LNCaP clone FGC (cell line): Measurements from ENCODE around the gene DOCK8.

Source experiments
- DNase-seq: peaks from one replicate; pipeline ENCODE4 v3.0.0-alpha.2; 2011; ENCODE audit warnings: low read depth
- H3K4me3 ChIP-seq: 2 replicates; pipeline ENCODE4 v1.5.1; 2011; ENCODE audit warnings: mild to moderate bottlenecking, low read depth, low read length, control low read depth
- TF ChIP-seq, protein P1 (sequence below): IDR thresholded peaks from 2 replicates; pipeline ENCODE4 v1.5.1; 2012; ENCODE audit warnings: mild to moderate bottlenecking; ENCODE audit not compliant: control insufficient read depth, insufficient read depth; ENCODE audit errors: extremely low read depth

DOCK8 gene

DNA sequence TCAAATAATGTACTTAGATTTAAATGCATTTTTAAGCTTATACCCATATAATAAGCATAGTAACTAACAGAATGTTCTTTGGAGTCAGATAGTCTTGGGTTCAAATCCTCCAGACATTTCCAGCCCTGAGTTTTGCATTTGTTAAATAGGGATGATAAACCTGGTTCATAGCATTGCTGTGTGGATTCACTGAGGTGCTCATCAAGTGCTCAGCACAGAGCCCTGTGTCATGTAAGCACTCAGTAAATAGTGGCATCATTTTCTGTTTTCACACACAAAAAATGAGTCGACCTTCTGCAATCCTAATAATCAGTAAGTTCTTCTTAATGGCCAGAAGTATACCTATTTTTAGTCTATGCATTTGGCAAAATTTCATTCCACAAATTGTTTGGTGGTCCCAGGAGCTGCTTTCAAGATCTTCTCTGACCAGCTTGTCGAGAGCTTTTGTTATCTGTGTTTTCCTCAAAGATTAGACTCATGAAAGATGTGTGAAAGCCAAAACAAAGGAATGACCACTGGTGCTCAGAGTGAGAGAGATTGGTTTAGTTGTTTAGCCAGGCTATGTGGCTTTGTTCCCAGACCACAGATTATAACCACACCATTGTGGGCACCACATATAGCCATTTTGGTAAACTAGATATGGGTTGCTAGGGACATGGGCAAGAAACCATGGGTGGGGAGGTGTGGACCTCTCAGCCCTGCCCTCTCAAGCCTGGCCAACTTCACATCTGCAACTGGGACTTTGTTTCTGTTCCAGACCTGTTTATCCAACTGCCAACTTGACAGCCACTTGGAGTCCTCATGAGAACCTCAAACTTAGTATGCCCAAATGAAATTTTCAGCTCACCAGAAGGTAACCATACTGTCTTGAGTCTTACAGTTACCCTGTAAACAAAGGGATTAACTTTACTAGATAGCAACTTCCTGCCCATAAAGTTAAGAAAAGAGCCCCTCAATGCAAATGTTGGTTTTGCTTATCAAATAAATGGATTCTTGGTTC lies 45.0 kb downstream of the DOCK8 start:
- TF ChIP-seq, protein P1, sequence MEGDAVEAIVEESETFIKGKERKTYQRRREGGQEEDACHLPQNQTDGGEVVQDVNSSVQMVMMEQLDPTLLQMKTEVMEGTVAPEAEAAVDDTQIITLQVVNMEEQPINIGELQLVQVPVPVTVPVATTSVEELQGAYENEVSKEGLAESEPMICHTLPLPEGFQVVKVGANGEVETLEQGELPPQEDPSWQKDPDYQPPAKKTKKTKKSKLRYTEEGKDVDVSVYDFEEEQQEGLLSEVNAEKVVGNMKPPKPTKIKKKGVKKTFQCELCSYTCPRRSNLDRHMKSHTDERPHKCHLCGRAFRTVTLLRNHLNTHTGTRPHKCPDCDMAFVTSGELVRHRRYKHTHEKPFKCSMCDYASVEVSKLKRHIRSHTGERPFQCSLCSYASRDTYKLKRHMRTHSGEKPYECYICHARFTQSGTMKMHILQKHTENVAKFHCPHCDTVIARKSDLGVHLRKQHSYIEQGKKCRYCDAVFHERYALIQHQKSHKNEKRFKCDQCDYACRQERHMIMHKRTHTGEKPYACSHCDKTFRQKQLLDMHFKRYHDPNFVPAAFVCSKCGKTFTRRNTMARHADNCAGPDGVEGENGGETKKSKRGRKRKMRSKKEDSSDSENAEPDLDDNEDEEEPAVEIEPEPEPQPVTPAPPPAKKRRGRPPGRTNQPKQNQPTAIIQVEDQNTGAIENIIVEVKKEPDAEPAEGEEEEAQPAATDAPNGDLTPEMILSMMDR = no peak
- no peak for DNase-seq
- no peak overlapping the region for H3K4me3 ChIP-seq

DNA sequence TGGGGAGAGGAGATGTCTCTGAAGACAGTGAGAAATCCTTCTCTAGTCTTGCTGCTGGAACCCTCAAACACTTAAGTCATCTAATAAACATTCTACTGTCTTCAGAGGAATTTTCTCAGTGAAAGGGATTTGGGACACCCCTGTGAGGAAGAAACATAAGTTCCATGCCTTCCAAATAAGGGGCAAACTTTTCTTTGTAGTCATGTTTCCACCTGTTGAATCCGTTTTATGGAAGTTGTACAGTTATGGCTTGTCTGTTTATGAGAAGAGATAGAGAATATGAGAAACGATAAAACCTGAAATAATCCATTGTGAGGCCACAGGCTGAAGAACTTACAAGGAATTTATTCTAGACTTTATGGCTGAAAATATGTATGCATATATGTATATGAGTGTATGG lies 49.6 kb downstream of the DOCK8 start:
- H3K4me3 ChIP-seq = no peak overlapping the region
- TF ChIP-seq, protein P1 = no peak
- no peak for DNase-seq

DNA sequence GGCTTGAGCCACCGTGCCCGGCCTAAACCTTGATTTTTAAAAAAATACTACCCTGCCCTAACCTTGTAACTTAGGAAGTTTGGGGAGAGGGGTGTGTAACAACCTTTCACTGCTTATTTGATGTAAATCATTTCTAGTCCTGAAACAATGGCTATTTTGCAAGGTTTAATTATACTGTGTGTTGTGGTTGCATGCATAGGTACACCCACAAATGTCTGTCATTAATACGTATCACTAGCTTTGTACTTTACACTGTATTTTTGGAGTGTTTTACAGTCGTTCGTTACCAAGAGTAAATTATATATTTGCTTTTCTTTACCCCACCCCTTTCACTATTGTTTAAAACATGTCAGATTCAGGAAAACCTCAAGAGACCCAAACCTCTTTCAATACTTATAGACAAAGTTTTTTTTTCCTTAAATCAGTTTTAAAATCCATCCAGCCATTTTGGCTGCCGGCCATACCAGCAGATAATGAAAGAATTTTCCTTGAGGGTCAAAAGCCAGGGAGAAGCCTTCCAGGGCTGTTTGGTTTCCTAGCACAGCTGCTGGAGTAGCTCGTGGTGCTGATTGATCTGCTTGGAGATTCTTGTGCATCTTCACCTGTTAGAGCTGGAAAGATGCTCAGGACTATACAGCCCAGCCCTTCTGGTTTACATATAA lies 50.7 kb downstream of the DOCK8 start:
- no peak for DNase-seq
- H3K4me3 ChIP-seq = no peak overlapping the region
- TF ChIP-seq, protein P1 = no peak

DNA sequence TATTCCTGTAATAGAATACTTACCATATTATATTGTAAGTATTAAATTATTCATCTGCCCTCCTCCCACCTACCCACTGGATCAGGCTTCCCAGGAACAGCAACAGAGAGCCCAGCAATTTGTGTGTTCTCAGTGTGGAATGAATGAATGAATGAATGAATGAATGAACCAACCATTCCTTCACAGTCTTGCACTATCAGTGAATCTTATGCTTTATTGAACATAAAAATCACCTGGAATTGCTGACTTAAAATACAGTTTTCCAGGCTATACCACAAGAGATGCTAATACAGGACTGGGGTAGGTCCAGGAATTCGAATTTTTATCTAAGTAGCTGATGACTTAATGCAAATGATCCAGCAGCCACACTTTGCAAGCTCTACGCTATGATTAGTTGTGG lies 51.6 kb downstream of the DOCK8 start:
- TF ChIP-seq, protein P1 = no peak
- no peak for DNase-seq

DNA sequence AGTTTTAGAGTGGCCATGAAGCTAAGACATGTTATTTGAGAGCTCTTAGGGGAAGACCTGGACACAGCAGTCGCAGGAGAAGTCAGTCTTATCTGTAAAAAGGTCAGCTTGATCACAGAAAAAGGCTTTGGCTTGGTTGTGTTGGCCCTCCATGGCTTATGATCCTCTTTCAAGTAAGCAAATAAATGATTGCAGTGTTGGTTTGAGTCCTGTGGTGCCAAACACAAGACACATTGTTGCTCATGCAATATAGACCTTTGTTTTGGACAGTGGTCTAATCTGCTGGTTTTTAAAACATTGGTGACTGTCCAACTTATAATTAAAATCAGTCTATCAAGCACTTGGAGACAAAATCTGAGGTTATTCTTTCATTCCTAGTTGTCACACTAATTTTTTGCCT lies 54.0 kb downstream of the DOCK8 start:
- DNase-seq = no peak
- no peak overlapping the region for H3K4me3 ChIP-seq
- TF ChIP-seq, protein P1 = no peak

More for the DNA sequence above, 51.6 kb downstream of the DOCK8 start:
- no peak overlapping the region for H3K4me3 ChIP-seq

DNA sequence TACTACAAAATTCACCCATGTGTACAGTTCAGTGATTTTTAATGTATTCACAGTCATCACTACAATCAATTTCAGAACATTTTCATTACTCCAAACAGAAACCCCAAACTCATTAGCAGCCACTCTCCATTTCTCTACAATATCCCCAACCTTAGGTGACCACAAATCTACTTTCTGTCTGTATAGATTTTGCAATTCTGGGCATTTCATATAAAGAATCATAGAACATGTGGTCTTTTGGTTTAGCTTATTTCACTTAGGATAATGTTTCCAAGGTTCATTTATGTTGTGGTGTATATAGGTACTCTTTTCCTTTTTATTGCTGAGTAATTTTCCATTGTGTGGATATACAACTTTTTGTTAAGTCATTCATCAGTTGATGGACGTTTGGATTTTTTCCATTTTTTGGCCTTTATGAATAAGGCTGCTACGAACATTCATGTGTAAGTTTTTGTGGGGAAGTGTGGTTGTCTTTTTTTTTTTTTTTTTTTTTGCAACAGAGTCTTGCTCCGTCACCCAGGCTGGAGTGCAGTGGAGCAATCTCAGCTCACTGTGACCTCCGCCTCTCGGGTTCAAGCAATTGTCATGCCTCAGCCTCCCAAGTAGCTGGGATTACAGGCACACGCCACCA lies 54.5 kb downstream of the DOCK8 start:
- no peak for DNase-seq
- TF ChIP-seq, protein P1 = no peak
- H3K4me3 ChIP-seq = no peak overlapping the region
